GM18507 (cell line): ENCODE data around the gene RNF150.
"Not testable (repeated sequence)": the region's sequence is repeated elsewhere in the genome, so short reads cannot be mapped to it uniquely, and the experiment has no call there.

Source experiments
- DNase-seq: peaks from one replicate; pipeline ENCODE4 v3.0.0; 2011; ENCODE audit warnings: low read depth; ENCODE audit not compliant: insufficient read length; ENCODE audit errors: extremely low spot score
- FAIRE-seq: peaks from 2 replicates; lab custom pipeline; 2011; peaks lifted over from hg19 to GRCh38; lab: Jason Lieb, UNC

RNF150 gene

GRCh38 chr4:140810591-140811169, 322.6 kb downstream of the RNF150 start:
- DNase-seq, FAIRE-seq: not testable (repeated sequence)
